ENCODE data around the gene HOXA7.

GRCh38 chr7:27144781-27145164 lies 11.7 kb downstream of the HOXA7 start:
- TF ChIP-seq POLR2A (IDR thresholded peaks at IDR 0.05; ENCODE audit: low read depth, low read length) (no peak), SPI1 (IDR thresholded peaks at IDR 0.05; ENCODE audit: low read depth, low read length) (no peak), POLR2AphosphoS5 (IDR thresholded peaks at IDR 0.05; ENCODE audit: low read depth, low read length) (no peak), PAX5 (IDR thresholded peaks at IDR 0.05; ENCODE audit: insufficient read depth, low read length, severe bottlenecking) (no peak)
